NCI-H128 (cell line): ENCODE measurements around the gene GPRIN1.

Source experiments
- DNase-seq: peaks from one replicate; lab custom pipeline; 2025; ENCODE audit not compliant: unreplicated experiment; lab: John Stamatoyannopoulos, UW

The GPRIN1 gene

GRCh38 chr5:176643491-176644219, 33.7 kb upstream of the GPRIN1 start:
- DNase-seq, result no peak

- DNase-seq, result no peak
These were observed 32.9 kb upstream of the GPRIN1 start for GRCh38 chr5:176642675-176643490.

GRCh38 chr5:176640616-176641015, 30.7 kb upstream of the GPRIN1 start:
- no peak for DNase-seq

- DNase-seq, result no peak
These were observed 30.0 kb upstream of the GPRIN1 start for GRCh38 chr5:176639981-176640380.

GRCh38 chr5:176639208-176639607, 29.3 kb upstream of the GPRIN1 start:
- no peak for DNase-seq

GRCh38 chr5:176638437-176638836, 28.5 kb upstream of the GPRIN1 start:
- no peak for DNase-seq

GRCh38 chr5:176637556-176637955, 27.6 kb upstream of the GPRIN1 start:
- no peak for DNase-seq

- no peak for DNase-seq
These were observed 26.5 kb upstream of the GPRIN1 start for GRCh38 chr5:176636426-176636825.

GRCh38 chr5:176633598-176633997, 23.6 kb upstream of the GPRIN1 start:
- no peak for DNase-seq

GRCh38 chr5:176632745-176633144, 22.8 kb upstream of the GPRIN1 start:
- DNase-seq, result no peak

- DNase-seq, result no peak
These were observed 21.6 kb upstream of the GPRIN1 start for GRCh38 chr5:176631383-176632200.

GRCh38 chr5:176630681-176631222, 20.8 kb upstream of the GPRIN1 start:
- DNase-seq, result no peak

GRCh38 chr5:176629853-176630680, 20.1 kb upstream of the GPRIN1 start, which contains the start of the genes EIF4E1B and SNCB:
TSS of gene EIF4E1B (plus strand) at chr5:176630675. CDS start at chr5:176642788, 12,113 bp downstream.
TSS of gene SNCB (minus strand) at chr5:176630534. CDS start at chr5:176629654, 880 bp downstream.
- peak; percentile 40 for DNase-seq

GRCh38 chr5:176629317-176629852, 19.4 kb upstream of the GPRIN1 start:
- DNase-seq, result no peak

- DNase-seq, result no peak
These were observed 18.7 kb upstream of the GPRIN1 start for GRCh38 chr5:176628406-176629228.

GRCh38 chr5:176627582-176627981, 17.6 kb upstream of the GPRIN1 start:
- no peak for DNase-seq

- DNase-seq, result no peak
These were observed 16.9 kb upstream of the GPRIN1 start for GRCh38 chr5:176626876-176627236.

GRCh38 chr5:176625966-176626875, 16.3 kb upstream of the GPRIN1 start:
- no peak for DNase-seq
